Measurements from ENCODE around the gene WDR37.

Gene WDR37

GRCh38 chr10:1155791-1156615 is 99.8 kb downstream of the WDR37 start:
- H3K9me3 ChIP-seq (ENCODE audit: control insufficient read depth, insufficient read depth, low read depth, low read length) = no peaks in the 10 kb centered on the region
- POLR2A ChIA-PET = no interaction called here
- H3K4me1 ChIP-seq (ENCODE audit: control insufficient read depth, insufficient read depth, low read length) = no peaks in the 10 kb centered on the region
- TF ChIP-seq ZSCAN4 (tag by site-specific recombination; IDR thresholded peaks at IDR 0.05) (no peak), ZNF292 (tag by site-specific recombination; IDR thresholded peaks at IDR 0.05; ENCODE audit: borderline replicate concordance, low read depth) (no peak), ZNF654 (tag by site-specific recombination; IDR thresholded peaks at IDR 0.05; ENCODE audit: low read depth) (no peak), ZNF280C (tag by site-specific recombination; IDR thresholded peaks at IDR 0.05) (no peak), KLF1 (tag by site-specific recombination; IDR thresholded peaks at IDR 0.05) (no peak), PRDM1 (tag by site-specific recombination; IDR thresholded peaks at IDR 0.05) (no peak), ZNF354C (tag by site-specific recombination; IDR thresholded peaks at IDR 0.05; ENCODE audit: borderline replicate concordance, low read depth) (no peak), SP7 (tag by site-specific recombination; IDR thresholded peaks at IDR 0.05) (no peak), ZFHX2 (tag by site-specific recombination; conservative IDR thresholded peaks at IDR 0.05) (no peak), ZNF585B (tag by site-specific recombination; IDR thresholded peaks at IDR 0.05) (no peak), ZNF555 (tag by site-specific recombination; conservative IDR thresholded peaks at IDR 0.05) (no peak), ZNF837 (tag by site-specific recombination; IDR thresholded peaks at IDR 0.05) (no peak), KLF10 (tag by site-specific recombination; IDR thresholded peaks at IDR 0.05) (no peak), ZNF624 (tag by site-specific recombination; IDR thresholded peaks at IDR 0.05) (no peak), ZNF398 (tag by site-specific recombination; IDR thresholded peaks at IDR 0.05) (no peak), ZNF621 (tag by site-specific recombination; IDR thresholded peaks at IDR 0.05) (no peak), HIC1 (tag by site-specific recombination; IDR thresholded peaks at IDR 0.05) (no peak), GLI2 (tag by site-specific recombination; IDR thresholded peaks at IDR 0.05; ENCODE audit: borderline replicate concordance, low read depth) (no peak)
- CTCF ChIA-PET = no interaction called here
- H3K4me3 ChIP-seq (ENCODE audit: low read depth, low read length) = no peak overlapping the region
- H3K36me3 ChIP-seq (ENCODE audit: control insufficient read depth in 2 of 2, insufficient read depth in 1 of 2, low read length in 2 of 2) = no peaks in the 10 kb centered on the region
- no peak overlapping the region for H3K27ac ChIP-seq (ENCODE audit: extremely low read depth, low read depth, low read length)

- Histone ChIP-seq H3K4me1 (ENCODE audit: control insufficient read depth, insufficient read depth, low read length) (no peaks in the 10 kb centered on the region), H3K9me3 (ENCODE audit: control insufficient read depth, insufficient read depth, low read depth, low read length) (no peaks in the 10 kb centered on the region), H3K27ac (ENCODE audit: extremely low read depth, low read depth, low read length) (no peak overlapping the region), H3K4me3 (ENCODE audit: low read depth, low read length) (no peak overlapping the region), H3K36me3 (ENCODE audit: control insufficient read depth in 2 of 2, insufficient read depth in 1 of 2, low read length in 2 of 2) (no peaks in the 10 kb centered on the region)
- ChIA-PET CTCF (no interaction called here), POLR2A (no interaction called here)
- TF ChIP-seq ZNF521 (tag by site-specific recombination; IDR thresholded peaks at IDR 0.05) (no peak), ZNF449 (tag by site-specific recombination; IDR thresholded peaks at IDR 0.05) (no peak), ZEB2 (tag by site-specific recombination; IDR thresholded peaks at IDR 0.05) (no peak), ZNF513 (tag by site-specific recombination; IDR thresholded peaks at IDR 0.05) (no peak)
Observed at GRCh38 chr10:1156616-1156886, 100.4 kb downstream of the WDR37 start.

Measured in HEK293 (cell line).